Renal pelvis (tissue), 4 donors: ENCODE measurements around the gene TMEM260. TPM values are rescaled to one million over a fixed set of nuclear protein-coding genes. Genes with fewer than 3 reads are reported as not detected.
"Not testable (repeated sequence)": the region's sequence is repeated elsewhere in the genome, so short reads cannot be mapped to it uniquely, and the experiment has no call there.

ENCODE experiments used
- DNase-seq: peaks from one replicate; pipeline ENCODE4 v3.0.0-alpha.2; 2013
- polyA plus RNA-seq, 3 donors: library from polyadenylated mRNA; unstranded; fragments of 120-200 nt; gene quantifications; one replicate each; pipeline ENCODE4 v1.2.1, GENCODE V29; 2013; ENCODE audit not compliant: insufficient read length in 3 of 3

Gene TMEM260
- polyA plus RNA-seq, 3 donors, result 28.0 to 36.9 (median 32.5) TPM

DNA sequence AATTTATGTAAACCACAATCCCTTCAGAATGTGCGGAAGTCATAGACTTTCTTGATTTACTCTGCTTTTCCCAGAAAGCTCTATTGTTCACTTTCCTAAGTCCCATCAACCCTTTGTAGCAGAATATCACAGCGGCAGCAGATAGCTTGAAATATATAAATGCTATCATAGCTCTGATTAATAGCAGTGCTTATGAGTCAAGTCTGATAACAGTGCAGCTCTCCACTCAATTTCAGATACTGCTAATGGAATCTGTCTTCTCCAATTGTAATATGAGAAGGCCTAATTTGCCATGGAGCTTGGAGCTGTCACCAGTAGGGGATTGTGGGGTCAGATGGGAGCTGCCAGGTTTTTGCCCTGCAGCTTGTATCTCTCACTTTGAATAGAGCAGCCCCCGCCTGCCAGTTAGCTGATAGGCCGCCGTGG is 10.9 kb downstream of the TMEM260 start:
- no peak for DNase-seq

- DNase-seq, result no peak
Measured at GRCh38 chr14:56592746-56593544, 13.3 kb downstream of the TMEM260 start.

DNA sequence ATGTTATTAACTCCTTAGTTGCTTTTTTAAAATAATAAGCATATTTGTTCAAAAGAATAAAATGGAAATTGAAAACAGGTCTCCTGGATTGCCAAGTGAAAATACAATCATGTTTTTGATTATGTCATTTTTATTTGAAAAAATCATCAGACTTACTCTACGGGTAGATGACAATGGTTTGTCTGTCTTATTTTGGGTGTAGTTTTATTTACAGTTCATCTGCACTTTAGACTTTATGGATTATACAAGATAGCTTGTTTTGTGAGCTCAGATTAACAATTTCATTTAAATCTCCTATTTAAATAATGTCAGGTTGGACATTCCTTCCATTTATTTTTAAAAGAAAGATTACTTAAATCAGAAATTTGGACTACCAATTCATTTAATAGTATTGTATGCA is 14.8 kb downstream of the TMEM260 start:
- no peak for DNase-seq

DNA sequence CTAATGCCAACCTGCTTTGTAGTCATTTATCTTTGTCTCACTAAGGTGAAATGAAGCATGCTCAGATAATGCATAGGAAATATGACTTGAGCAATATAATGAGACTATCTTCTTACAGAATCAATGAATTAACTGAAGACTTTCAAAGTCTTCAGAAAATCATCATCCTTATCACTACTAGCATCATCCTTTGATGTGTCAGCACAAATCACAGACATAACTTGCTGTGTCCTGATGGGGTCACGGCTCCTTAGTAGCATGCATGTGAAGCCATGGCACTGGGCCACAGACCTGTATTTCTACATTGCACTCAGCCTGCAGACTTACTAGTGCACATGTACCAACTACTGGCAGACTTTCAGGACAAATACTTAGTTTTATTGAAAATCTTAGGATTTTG is 18.9 kb downstream of the TMEM260 start:
- DNase-seq, result no peak

GRCh38 chr14:56603648-56604047 is 24.1 kb downstream of the TMEM260 start:
- no peak for DNase-seq

GRCh38 chr14:56608689-56609088 is 29.1 kb downstream of the TMEM260 start:
- DNase-seq, result no peak

DNA sequence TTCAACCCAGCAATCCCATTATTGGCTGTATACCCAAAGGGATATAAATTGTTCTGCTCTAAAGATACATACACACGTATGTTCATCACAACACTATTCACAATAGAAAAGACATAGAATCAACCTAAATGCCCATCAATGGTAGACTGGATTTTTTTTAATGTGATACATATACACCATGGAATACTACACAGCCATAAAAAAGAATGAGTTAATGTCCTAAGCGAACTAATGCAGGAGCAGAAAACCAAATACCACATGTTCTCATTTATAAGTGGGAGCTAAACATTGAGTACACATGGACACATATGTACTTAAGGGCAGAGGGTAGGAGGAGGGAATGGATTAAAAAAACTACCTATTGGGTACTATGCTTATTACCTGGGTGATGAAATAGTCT is 32.1 kb downstream of the TMEM260 start:
- DNase-seq, result not testable (repeated sequence)

DNA sequence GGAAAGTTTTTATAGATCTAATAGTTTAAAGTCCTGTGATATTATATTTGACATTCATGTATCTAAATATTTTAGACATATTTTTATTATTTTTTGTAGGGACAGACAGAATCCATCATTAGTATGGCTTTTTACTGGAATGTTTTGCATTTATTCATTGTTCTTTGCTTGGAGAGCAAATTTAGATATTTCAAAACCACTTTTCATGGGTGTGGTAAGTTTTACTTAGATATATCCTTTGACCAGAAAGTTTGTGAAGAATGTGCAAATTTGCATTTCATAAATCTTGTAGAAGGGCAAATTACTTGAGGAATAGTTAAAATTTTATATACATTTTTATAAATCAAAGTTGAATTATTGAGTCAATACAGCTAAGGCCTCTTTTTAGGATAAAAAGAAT is 37.5 kb downstream of the TMEM260 start:
- DNase-seq, result no peak

DNA sequence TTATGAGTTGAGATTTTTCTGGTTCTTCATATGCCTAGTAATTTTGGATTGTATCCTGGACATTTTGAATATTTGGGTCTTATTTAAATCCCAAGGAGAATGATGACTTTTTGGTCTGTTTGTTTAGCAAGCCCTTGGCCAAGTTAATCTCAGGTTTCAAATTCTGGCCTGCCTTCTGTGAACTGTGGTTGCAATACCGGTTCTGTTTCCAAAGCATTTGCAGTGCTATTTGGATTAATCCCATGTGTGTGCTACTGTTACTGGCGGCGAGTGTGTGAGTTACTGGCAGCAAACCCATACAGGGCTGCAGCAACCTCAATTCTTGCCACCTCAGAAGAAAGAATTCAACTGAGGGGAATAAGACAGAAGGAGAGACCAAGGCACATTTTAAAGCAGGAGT is 51.1 kb downstream of the TMEM260 start:
- no peak for DNase-seq

GRCh38 chr14:56632195-56632594 is 52.6 kb downstream of the TMEM260 start:
- DNase-seq, result no peak

DNA sequence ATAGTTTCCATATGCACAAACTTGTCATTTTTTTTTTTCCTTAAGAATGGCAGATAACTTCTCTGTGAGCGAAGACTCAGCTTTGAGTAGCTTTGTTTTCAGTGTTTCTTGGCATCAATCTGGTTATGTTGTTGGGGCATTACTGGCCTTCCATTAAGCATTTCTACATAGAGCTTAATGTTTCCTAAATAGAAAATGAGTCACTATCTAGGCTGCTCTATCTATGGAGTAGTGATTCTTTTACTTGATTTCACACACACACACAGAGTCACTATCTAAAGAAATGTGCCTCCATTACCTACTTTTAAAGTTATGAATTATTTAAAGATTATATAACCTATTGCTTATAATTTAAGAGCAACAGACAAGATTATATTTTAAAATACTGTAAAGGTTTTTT is 53.9 kb downstream of the TMEM260 start:
- no peak for DNase-seq

- no peak for DNase-seq
Measured at GRCh38 chr14:56635041-56635440, 55.4 kb downstream of the TMEM260 start.

DNA sequence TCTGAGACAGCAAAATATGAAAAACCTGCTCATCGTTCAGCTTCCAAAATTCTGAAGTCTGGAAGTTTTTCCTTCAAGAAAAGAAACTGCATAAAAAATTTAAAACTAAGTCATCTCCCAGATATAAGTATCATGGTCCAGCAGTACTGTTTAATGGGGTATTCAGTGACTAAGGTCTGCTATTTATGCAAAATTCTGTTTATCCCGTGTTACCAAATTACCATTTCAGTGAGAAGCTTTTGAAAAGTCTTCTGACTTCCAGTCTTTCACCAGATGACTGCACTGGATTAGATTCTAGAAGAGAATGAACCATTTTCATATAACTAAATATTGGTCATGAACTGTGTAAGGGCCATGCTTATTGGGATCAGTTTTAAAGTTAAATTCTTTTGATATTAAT is 67.9 kb downstream of the TMEM260 start:
- no peak for DNase-seq

GRCh38 chr14:56648508-56649301 is 69.1 kb downstream of the TMEM260 start:
- no peak for DNase-seq

DNA sequence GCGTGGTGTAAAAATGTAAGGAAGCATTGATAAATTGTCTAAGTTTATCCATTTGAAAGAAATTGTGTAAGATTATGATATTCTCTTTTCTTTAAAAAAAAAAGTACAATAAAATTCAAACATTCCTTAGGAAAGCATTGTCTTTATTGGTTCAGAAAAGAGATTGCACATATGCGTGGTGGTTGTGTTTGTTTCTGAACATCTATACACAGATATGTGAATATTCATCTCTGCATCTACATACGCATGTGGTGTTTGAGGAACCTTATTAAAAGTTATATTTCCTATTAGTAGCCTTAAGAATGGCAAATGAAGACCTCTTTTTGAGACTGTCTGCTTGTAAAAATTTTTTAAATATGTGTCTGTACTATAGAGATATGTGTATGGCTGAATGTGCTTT is 69.8 kb downstream of the TMEM260 start:
- no peak for DNase-seq

DNA sequence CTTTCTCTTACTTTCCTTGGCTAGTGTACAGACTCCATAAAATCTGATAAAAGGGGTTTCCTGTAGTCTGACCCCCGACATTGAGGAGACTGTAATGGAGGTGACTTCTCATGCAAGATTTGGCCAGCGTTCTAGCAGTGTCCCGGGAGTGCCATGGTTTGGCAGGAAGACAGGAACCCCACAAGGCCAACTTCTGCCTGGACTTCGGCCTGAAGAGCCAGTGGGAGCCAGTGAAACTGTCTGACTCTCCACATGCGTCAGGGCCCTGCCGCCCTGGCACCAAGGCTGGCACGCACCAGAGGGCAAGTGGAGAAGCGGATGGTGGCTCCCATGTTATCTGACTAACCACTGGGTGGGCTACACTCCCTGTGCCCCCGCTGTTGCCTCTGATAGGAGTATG is 70.5 kb downstream of the TMEM260 start:
- no peak for DNase-seq

- no peak for DNase-seq
Measured at GRCh38 chr14:56650979-56651378, 71.4 kb downstream of the TMEM260 start.

DNA sequence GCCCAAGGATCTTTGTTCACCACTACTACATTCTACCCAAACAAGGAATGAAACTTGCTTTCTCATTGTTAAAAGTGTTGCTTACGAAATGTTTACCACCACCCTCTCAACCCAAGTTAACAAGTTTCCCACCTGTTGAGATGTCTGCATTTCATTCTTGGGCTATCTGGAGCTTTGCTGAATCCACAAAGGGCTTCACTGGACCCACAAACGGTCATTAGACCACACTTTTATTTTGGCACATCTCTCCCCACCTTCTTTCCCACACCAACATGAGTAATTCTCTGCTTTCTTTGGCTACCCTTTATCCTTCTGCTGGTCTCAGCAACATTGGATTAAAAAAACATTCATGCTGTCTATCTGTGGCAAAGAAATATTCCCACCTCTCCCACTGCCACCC is 78.0 kb downstream of the TMEM260 start:
- DNase-seq, result no peak

DNA sequence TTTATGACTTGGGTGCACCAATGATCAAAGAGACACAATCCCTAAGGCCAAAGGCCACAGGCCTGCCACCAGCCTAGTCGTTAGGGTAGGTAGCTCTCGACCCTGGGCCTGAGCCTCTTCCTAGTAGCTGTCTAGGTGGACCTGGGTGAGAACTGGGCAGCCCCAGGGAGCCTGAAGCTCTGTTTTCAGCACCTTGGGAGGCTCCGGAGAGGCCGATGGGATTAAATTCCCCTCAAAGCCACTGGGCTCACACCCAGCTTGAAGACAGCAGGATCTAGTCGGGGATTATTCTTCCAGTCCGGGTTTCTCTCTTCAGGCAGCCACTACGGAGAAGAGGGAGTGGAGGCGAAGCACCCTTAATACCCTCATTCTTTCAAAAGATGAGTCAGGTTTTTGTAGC is 79.8 kb downstream of the TMEM260 start:
- DNase-seq, result no peak

DNA sequence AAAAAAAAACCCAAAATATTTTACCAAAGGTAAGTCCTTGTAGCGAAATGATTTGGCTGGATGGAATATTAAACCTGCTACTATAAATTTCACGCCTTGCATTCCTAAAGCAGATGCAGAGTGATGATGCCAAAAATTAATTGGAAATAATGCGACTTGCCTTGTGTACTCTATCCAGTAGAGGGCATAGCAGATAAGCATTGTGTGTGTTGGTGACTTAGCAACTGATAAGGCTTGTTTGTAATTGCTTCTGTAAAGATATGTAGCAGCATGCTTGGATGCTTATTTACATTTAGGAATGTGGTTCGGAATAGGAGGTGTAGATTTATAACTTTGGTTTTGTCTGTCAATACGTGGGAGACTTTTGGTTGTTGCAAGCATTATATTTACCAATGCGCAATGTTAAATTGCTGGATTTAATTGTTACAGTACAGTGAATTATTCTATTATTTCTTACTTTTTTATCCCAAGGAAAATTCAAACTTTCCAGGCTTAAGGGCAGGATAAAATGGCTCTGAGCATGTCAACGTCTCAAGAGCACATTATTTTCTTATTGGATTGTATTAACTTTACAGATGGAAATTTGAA is 80.5 kb downstream of the TMEM260 start:
- peak; percentile 30 for DNase-seq

DNA sequence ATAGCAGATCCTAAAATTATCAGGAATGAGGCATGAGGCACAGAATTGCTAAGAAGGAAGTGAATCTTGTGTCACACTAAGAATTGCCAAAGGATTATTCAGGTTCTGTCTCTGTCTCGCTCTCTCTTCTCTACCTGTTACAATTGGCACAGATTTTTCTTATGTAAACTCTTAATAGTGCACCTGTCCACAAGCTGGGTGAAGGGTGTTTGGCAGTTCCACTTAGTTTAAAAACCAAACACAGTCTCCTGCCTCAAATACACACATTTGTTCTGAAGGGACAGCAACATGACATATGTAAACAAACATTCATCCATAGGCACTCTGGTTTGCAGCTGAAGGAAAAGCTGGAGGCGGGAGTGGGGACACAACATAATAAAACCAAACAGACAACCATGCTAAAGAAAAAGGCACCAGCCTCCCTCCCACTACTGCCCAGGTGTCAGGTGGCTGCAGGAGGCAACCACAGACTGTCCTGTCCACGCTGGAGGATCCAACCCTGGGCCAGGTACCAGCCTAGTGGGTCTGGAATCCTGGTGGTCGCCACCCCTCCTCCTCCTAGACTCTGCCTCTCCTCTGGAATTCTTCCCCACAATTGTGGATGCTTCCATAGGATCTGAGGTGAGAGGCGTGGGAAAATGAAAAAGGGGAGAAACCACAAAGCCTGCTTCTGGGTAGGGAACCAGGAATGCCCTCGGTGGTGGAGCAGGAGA is 81.2 kb downstream of the TMEM260 start:
- no peak for DNase-seq

DNA sequence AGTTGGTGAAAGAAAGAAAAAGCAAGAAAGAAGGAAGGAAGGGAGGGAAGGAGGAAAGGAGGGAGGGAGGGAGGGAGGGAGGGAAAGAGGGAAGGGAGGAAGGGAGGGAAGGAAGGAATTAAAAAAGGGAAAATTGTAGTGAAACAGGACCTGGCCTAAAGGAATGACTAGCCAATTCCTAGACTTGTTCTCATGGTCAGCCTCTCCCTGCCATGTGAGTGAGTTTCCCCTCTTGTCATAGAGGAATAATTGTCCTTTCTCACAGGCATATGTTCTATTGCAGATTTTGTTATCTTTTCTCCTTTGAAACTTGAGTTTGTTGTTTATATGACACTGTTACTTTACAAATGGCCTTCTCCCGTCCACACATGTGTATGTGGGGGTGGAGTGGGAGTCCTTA is 81.9 kb downstream of the TMEM260 start:
- DNase-seq, result no peak
